ENCODE data around the gene MFSD6L.

Gene MFSD6L

DNA sequence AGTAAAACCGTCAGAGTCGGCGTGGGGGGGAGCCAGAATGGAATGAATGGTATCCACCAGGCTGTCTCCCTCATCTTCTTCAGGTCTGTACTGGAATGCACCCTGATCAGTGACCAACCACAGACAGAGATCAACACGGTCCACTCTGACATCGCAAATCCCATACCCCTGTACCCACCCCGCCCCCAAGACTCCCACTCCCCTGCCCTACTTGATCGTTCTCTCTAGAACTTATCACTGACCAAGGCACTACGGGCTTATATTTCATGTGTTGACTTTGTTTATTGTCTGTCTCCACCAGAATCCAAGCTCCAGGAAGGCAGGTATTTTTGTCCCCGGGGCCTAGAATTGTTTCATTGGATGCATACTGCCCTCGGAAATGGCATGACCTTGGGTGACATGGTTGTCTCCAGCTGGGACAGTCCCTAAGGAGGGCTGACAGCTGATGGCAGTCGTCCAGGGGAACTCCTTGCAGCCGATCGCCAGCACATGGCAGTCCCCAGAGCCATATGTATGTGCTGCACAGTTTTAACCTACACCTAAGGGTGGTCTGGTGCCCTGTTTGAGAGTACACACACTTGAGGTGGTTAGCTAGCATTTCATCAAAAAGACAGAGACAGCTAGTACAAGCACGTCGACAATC lies 526 bp upstream of the MFSD6L start:
- no peaks in the 10 kb centered on the region for H3K9me2 ChIP-seq (replicated peaks; ENCODE audit: control insufficient read depth, low read length)
- no peak overlapping the region for H3K4me3 ChIP-seq (ENCODE audit: low read length)
- no peak overlapping the region for H3K4me2 ChIP-seq (ENCODE audit: low read length)
- H3K79me2 ChIP-seq (ENCODE audit: control insufficient read depth, low read length), result no peaks in the 10 kb centered on the region
- H3K27me3 ChIP-seq (ENCODE audit: control insufficient read depth, low read length), result no peaks in the 10 kb centered on the region
- no peaks in the 10 kb centered on the region for H4K20me1 ChIP-seq (ENCODE audit: control insufficient read depth, insufficient read depth, low read depth, low read length)
- no peak overlapping the region for H3K27ac ChIP-seq (ENCODE audit: low read depth, low read length)
- H3K9me3 ChIP-seq (ENCODE audit: control insufficient read depth, insufficient read depth, low read length), result no peaks in the 10 kb centered on the region
- no peaks in the 10 kb centered on the region for H3F3A ChIP-seq (ENCODE audit: control insufficient read depth, insufficient read depth)
- TF ChIP-seq EZH2phosphoT487 (IDR thresholded peaks at IDR 0.05; ENCODE audit: borderline replicate concordance, low read length), result no peak
- TF ChIP-seq, protein P1, sequence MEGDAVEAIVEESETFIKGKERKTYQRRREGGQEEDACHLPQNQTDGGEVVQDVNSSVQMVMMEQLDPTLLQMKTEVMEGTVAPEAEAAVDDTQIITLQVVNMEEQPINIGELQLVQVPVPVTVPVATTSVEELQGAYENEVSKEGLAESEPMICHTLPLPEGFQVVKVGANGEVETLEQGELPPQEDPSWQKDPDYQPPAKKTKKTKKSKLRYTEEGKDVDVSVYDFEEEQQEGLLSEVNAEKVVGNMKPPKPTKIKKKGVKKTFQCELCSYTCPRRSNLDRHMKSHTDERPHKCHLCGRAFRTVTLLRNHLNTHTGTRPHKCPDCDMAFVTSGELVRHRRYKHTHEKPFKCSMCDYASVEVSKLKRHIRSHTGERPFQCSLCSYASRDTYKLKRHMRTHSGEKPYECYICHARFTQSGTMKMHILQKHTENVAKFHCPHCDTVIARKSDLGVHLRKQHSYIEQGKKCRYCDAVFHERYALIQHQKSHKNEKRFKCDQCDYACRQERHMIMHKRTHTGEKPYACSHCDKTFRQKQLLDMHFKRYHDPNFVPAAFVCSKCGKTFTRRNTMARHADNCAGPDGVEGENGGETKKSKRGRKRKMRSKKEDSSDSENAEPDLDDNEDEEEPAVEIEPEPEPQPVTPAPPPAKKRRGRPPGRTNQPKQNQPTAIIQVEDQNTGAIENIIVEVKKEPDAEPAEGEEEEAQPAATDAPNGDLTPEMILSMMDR (IDR thresholded peaks at IDR 0.05; ENCODE audit: low read depth, low read length, poor library complexity, severe bottlenecking), result no peak
- H3K4me1 ChIP-seq (ENCODE audit: control insufficient read depth, low read length), result no peaks in the 10 kb centered on the region
- H3K36me3 ChIP-seq (ENCODE audit: control insufficient read depth, low read length), result no peaks in the 10 kb centered on the region

DNA sequence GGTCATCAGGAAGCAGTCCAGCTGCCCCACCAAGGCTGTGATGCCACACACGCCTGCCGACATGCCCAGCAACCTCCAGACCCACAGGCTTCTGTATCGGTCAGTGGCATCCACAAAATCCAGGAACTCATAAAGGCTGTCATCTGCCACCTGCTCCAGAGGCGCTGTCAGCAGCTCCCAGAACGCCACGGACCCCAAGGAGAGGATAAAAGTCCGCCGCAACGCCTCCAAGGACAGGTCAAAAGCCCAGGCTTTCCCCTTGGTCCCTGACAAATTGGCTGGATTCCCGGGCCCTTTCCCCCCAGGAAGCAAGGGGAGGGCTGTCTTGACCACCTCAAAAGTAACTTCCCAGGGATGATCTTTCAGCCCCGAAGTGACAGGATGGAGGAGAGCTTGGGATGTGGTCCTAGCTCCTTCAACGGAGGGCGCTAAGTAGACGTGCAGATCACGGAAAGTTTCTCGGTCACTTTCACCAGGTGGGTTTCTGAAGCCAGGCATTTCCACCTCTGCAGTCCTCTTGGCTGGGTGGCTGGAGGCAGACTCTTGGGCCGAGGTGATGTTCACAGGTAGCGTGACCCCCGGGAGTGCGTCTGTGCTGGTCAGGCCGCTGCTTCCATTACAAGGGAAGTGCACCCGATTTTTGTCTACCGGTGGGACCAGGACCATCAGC lies 854 bp downstream of the MFSD6L start:
- H3K4me2 ChIP-seq (ENCODE audit: low read length), result no peak overlapping the region
- H3K4me3 ChIP-seq (ENCODE audit: low read length), result no peak overlapping the region

DNA sequence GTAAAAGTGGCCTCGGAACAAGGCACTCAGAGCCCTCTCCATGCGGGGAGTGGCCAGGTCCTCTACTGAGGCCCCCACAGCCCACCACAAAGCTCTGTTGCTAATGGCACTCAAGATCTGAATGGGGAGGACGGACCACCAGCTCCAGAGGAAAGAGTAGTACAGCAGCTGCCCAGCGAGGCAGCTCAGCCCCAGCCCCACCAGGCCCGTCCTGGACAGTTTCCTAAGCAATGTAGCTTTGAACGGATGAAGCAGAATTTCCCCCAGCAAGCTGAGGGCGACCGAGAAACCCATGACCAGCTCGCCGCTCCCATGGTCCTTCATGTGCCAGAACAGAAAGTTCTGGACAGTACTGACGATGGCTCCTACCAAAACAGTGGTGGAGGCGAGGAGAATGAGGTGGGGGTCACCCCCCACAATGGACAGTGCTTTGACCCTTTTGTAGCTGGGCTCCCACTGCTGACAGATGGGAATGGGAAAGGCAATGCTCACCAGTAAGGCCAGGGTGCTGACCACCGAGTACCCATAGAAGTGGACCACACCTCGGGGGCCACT lies 1.5 kb downstream of the MFSD6L start:
- H4K20me1 ChIP-seq (ENCODE audit: control insufficient read depth, insufficient read depth, low read depth, low read length), result no peaks in the 10 kb centered on the region
- no peaks in the 10 kb centered on the region for H3K9me2 ChIP-seq (replicated peaks; ENCODE audit: control insufficient read depth, low read length)
- no peaks in the 10 kb centered on the region for H3F3A ChIP-seq (ENCODE audit: control insufficient read depth, insufficient read depth)
- H3K4me3 ChIP-seq (ENCODE audit: low read length), result no peak overlapping the region
- H3K4me1 ChIP-seq (ENCODE audit: control insufficient read depth, low read length), result no peaks in the 10 kb centered on the region
- H3K36me3 ChIP-seq (ENCODE audit: control insufficient read depth, low read length), result no peaks in the 10 kb centered on the region
- TF ChIP-seq EZH2phosphoT487 (IDR thresholded peaks at IDR 0.05; ENCODE audit: borderline replicate concordance, low read length), result no peak
- TF ChIP-seq, protein P1 (IDR thresholded peaks at IDR 0.05; ENCODE audit: low read depth, low read length, poor library complexity, severe bottlenecking), result no peak
- no peak overlapping the region for H3K4me2 ChIP-seq (ENCODE audit: low read length)
- no peaks in the 10 kb centered on the region for H3K9me3 ChIP-seq (ENCODE audit: control insufficient read depth, insufficient read depth, low read length)
- H3K27me3 ChIP-seq (ENCODE audit: control insufficient read depth, low read length), result no peaks in the 10 kb centered on the region
- no peak overlapping the region for H3K27ac ChIP-seq (ENCODE audit: low read depth, low read length)
- no peaks in the 10 kb centered on the region for H3K79me2 ChIP-seq (ENCODE audit: control insufficient read depth, low read length)

More for the DNA sequence above, 854 bp downstream of the MFSD6L start:
- H3K27ac ChIP-seq (ENCODE audit: low read depth, low read length), result no peak overlapping the region
- no peaks in the 10 kb centered on the region for H3K9me3 ChIP-seq (ENCODE audit: control insufficient read depth, insufficient read depth, low read length)
- H3K9me2 ChIP-seq (replicated peaks; ENCODE audit: control insufficient read depth, low read length), result no peaks in the 10 kb centered on the region
- TF ChIP-seq, protein P1 (IDR thresholded peaks at IDR 0.05; ENCODE audit: low read depth, low read length, poor library complexity, severe bottlenecking), result no peak
- TF ChIP-seq EZH2phosphoT487 (IDR thresholded peaks at IDR 0.05; ENCODE audit: borderline replicate concordance, low read length), result no peak
- H3K27me3 ChIP-seq (ENCODE audit: control insufficient read depth, low read length), result no peaks in the 10 kb centered on the region
- no peaks in the 10 kb centered on the region for H3K4me1 ChIP-seq (ENCODE audit: control insufficient read depth, low read length)
- H3K79me2 ChIP-seq (ENCODE audit: control insufficient read depth, low read length), result no peaks in the 10 kb centered on the region
- no peaks in the 10 kb centered on the region for H3F3A ChIP-seq (ENCODE audit: control insufficient read depth, insufficient read depth)
- no peaks in the 10 kb centered on the region for H3K36me3 ChIP-seq (ENCODE audit: control insufficient read depth, low read length)
- H4K20me1 ChIP-seq (ENCODE audit: control insufficient read depth, insufficient read depth, low read depth, low read length), result no peaks in the 10 kb centered on the region
